A549 (cell line): ENCODE data around the gene LRRC3C. TPM values are rescaled to one million over a fixed set of nuclear protein-coding genes. Genes with fewer than 3 reads are reported as not detected.

ENCODE experiments used
- ATAC-seq, 2 experiments: fragments of 200-7000 bp in 1 of 2; fragments of >200 bp in 1 of 2; cut with Nextera tagmentation in 1 of 2; cut with Tn5 transposase in 1 of 2; 3 replicates each; pipeline versions ENCODE4 v1.8.0 to v1.9.1; 2018 to 2020; ENCODE audit warnings: mild to moderate bottlenecking in 1 of 2, moderate library complexity in 1 of 2
- CTCF ChIA-PET: fragments of 300-600 bp; sonication (Branson Sonifier 250); formaldehyde crosslinking; extraction: SDS; loops from one replicate; lab custom pipeline; 2021; ENCODE audit warnings: antibody characterized with exemption, inconsistent platforms; lab: Yijun Ruan, JAX
- POLR2A ChIA-PET: fragments of 350-600 bp; formaldehyde crosslinking; extraction: SDS; loops from one replicate; lab custom pipeline; 2021; ENCODE audit warnings: antibody characterized with exemption, inconsistent platforms; lab: Yijun Ruan, JAX
- DNase-seq, 2 experiments: peaks; one replicate each; pipeline versions ENCODE4 v3.0.0 to v3.0.0-alpha.2; 2011 to 2016; ENCODE audit warnings: low read depth in 1 of 2, low spot score in 1 of 2
- FAIRE-seq: peaks from 2 replicates; lab custom pipeline; 2011; peaks lifted over from hg19 to GRCh38; lab: Jason Lieb, UNC
- H3K27ac ChIP-seq, 2 experiments: fragments of >200 bp; sonication (Bioruptor Twin); formaldehyde crosslinking; 3 replicates each; pipeline ENCODE4 v1.5.1; 2016 to 2017
- H3K4me1 ChIP-seq: fragments of >200 bp; sonication (Bioruptor Twin); formaldehyde crosslinking; 3 replicates; pipeline ENCODE4 v1.6.1; 2016
- H3K4me2 ChIP-seq: fragments of >200 bp; sonication (Bioruptor Twin); formaldehyde crosslinking; 3 replicates; pipeline ENCODE4 v1.6.1; 2016
- H3K4me3 ChIP-seq: fragments of >200 bp; sonication (Bioruptor Twin); formaldehyde crosslinking; 3 replicates; pipeline ENCODE4 v1.5.1; 2016
- H3K9me3 ChIP-seq: fragments of >200 bp; sonication (Bioruptor Twin); formaldehyde crosslinking; 3 replicates; pipeline ENCODE4 v1.6.1; 2016
- CBX2 ChIP-seq: fragments of 200-600 bp; sonication (generic); IDR thresholded peaks from 2 replicates; pipeline ENCODE4 v1.6.1; 2016; ENCODE audit warnings: low read depth, mild to moderate bottlenecking, borderline replicate concordance
- CHD2 ChIP-seq: fragments of 150-350 bp; IDR thresholded peaks from 2 replicates; pipeline ENCODE4 v1.6.1; 2014; ENCODE audit warnings: low read length; ENCODE audit not compliant: partially characterized antibody
- ESRRA ChIP-seq: fragments of 150-350 bp; IDR thresholded peaks from 2 replicates; pipeline ENCODE4 v1.6.1; 2014; ENCODE audit warnings: mild to moderate bottlenecking, low read length, borderline replicate concordance
- FOXS1 ChIP-seq: fragments of 250-450 bp; sonication (Bioruptor Pico); IDR thresholded peaks from 2 replicates; pipeline ENCODE4 v1.5.0; 2020; ENCODE audit warnings: mild to moderate bottlenecking, moderate library complexity
- GATA3 ChIP-seq: IDR thresholded peaks from 2 replicates; pipeline ENCODE4 v1.6.1; 2012; ENCODE audit warnings: borderline replicate concordance
- HDAC2 ChIP-seq: fragments of 200-600 bp; sonication (generic); IDR thresholded peaks from 2 replicates; pipeline ENCODE4 v1.6.1; 2016
- HEYL ChIP-seq: fragments of 250-450 bp; sonication (Bioruptor Pico); IDR thresholded peaks from 2 replicates; pipeline ENCODE4 v1.8.0; 2021; ENCODE audit warnings: mild to moderate bottlenecking, moderate library complexity
- HOXB13 ChIP-seq: fragments of 250-450 bp; sonication (Bioruptor Pico); IDR thresholded peaks from 2 replicates; pipeline ENCODE4 v1.5.0; 2020; ENCODE audit warnings: low read depth, mild to moderate bottlenecking, moderate library complexity
- JUN ChIP-seq, 2 experiments: fragments of >200 bp; sonication (Bioruptor Twin); formaldehyde crosslinking; IDR thresholded peaks; 2 replicates in 1 of 2; 3 replicates in 1 of 2; pipeline ENCODE4 v1.6.1; 2016 to 2017
- MAFK ChIP-seq: fragments of 450-650 bp; IDR thresholded peaks from 2 replicates; pipeline ENCODE4 v1.6.1; 2014; ENCODE audit not compliant: partially characterized antibody
- MYC ChIP-seq: IDR thresholded peaks from 2 replicates; pipeline ENCODE4 v1.6.1; 2012; ENCODE audit warnings: mild to moderate bottlenecking, inconsistent platforms, low read length, improper control_type of control experiment, borderline replicate concordance
- NPAS2 ChIP-seq: fragments of 250-450 bp; sonication (Bioruptor Pico); IDR thresholded peaks from 2 replicates; pipeline ENCODE4 v1.8.0; 2022; ENCODE audit warnings: mild to moderate bottlenecking, moderate library complexity, borderline replicate concordance
- RAD21 ChIP-seq, 2 experiments: fragments of >200 bp in 1 of 2; sonication (Bioruptor Twin) in 1 of 2; formaldehyde crosslinking in 1 of 2; IDR thresholded peaks in 1 of 2; conservative IDR thresholded peaks in 1 of 2; 2 replicates in 1 of 2; 3 replicates in 1 of 2; pipeline ENCODE4 v1.6.1; 2012 to 2018; ENCODE audit warnings: inconsistent platforms in 1 of 2
- SMC3 ChIP-seq: fragments of >200 bp; sonication (Bioruptor Twin); formaldehyde crosslinking; IDR thresholded peaks from 3 replicates; pipeline ENCODE4 v1.6.1; 2018; ENCODE audit warnings: inconsistent platforms
- SREBF2 ChIP-seq: fragments of 450-650 bp; IDR thresholded peaks from 2 replicates; pipeline ENCODE4 v1.6.1; 2014; ENCODE audit warnings: mild to moderate bottlenecking, moderate library complexity
- TP53 ChIP-seq: fragments of 250-450 bp; sonication (Bioruptor Pico); IDR thresholded peaks from 2 replicates; pipeline ENCODE4 v1.5.0; 2021; ENCODE audit warnings: mild to moderate bottlenecking, moderate library complexity
- ZFP36 ChIP-seq: fragments of 450-650 bp; IDR thresholded peaks from 2 replicates; pipeline ENCODE4 v1.6.1; 2014; ENCODE audit warnings: borderline replicate concordance; ENCODE audit not compliant: partially characterized antibody
- WGBS: methylation state at CpG from one replicate; pipeline ENCODE4 v1.1.6; 2017; ENCODE audit errors: missing lambda C conversion rate; 5-methylcytosine and 5-hydroxymethylcytosine counted together
- polyA plus RNA-seq, 4 experiments: library from polyadenylated mRNA; depleted of rRNA in 3 of 4; stranded (reverse); fragments of >200 nt; fragmentation: RNase III in 1 of 4; extraction: RNeasy Plus Mini Kit Qiagen cat#74134 plus additional on column Dnase treatment in 1 of 4; gene quantifications; 2 replicates in 3 of 4; 3 replicates in 1 of 4; pipeline ENCODE4 v1.2.3, GENCODE V29; 2011 to 2017
- TF ChIP-seq, protein P1 (sequence below): fragments of 200-600 bp; sonication (generic); IDR thresholded peaks from 2 replicates; pipeline ENCODE4 v1.6.1; 2016; ENCODE audit warnings: antibody characterized with exemption, mild to moderate bottlenecking, moderate library complexity
- TF ChIP-seq, protein P2 (sequence below): IDR thresholded peaks from 2 replicates; pipeline ENCODE4 v1.6.1; 2012; ENCODE audit warnings: low read depth, borderline replicate concordance
- TF ChIP-seq, protein P3 (sequence below): IDR thresholded peaks from 2 replicates; pipeline ENCODE4 v1.6.1; 2012
- TF ChIP-seq, protein P4 (sequence below): fragments of >200 bp; sonication (Bioruptor Twin); formaldehyde crosslinking; IDR thresholded peaks from 3 replicates; pipeline ENCODE4 v1.6.1; 2016
- TF ChIP-seq, protein P5 (sequence below): fragments of 450-650 bp; IDR thresholded peaks from 2 replicates; pipeline ENCODE4 v1.6.1; 2014; ENCODE audit warnings: antibody characterized with exemption

The LRRC3C gene
- polyA plus RNA-seq, 2 of the 4 experiments (the other 2 are of a cell fraction): not detected

DNA sequence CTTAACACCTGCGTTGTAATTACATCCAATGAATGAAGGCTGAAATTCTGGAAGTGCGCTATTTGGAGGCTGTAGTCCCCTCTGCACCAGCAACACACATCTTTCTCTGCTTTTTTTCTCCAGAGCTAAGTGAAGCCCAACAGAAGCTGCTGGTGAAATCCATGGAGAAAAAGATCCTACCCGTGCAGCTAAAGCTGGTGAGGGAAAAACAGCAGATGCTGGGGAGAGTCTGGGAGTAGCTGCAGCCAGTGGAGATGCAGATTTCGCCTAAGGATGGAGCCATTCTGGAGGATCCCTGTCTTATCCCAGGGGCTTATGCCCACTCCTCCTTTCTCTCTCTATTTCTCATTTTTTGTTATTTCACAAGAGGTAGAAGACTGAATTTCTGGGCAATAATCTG is 48.3 kb downstream of the LRRC3C start:
- no peak overlapping the region for H3K4me3 ChIP-seq
- H3K27ac ChIP-seq: no peak overlapping the region
- no peak overlapping the region for H3K4me2 ChIP-seq
- ATAC-seq (no peak), DNase-seq (no peak), FAIRE-seq (no peak)
- TF ChIP-seq HDAC2 (no peak), CHD2 (no peak), ESRRA (no peak), HEYL (CRISPR knock-in tag) (no peak), JUN (IDR thresholded peaks at IDR 0.05) (no peak), RAD21 (conservative IDR thresholded peaks at IDR 0.05 in 1 of 2, IDR thresholded peaks at IDR 0.05 in 1 of 2) (no peak), NPAS2 (CRISPR knock-in tag) (no peak), SMC3 (no peak), TP53 (CRISPR knock-in tag) (no peak), MYC (no peak), SREBF2 (no peak), HOXB13 (no peak), GATA3 (no peak), FOXS1 (CRISPR knock-in tag) (no peak)
- TF ChIP-seq, protein P1, sequence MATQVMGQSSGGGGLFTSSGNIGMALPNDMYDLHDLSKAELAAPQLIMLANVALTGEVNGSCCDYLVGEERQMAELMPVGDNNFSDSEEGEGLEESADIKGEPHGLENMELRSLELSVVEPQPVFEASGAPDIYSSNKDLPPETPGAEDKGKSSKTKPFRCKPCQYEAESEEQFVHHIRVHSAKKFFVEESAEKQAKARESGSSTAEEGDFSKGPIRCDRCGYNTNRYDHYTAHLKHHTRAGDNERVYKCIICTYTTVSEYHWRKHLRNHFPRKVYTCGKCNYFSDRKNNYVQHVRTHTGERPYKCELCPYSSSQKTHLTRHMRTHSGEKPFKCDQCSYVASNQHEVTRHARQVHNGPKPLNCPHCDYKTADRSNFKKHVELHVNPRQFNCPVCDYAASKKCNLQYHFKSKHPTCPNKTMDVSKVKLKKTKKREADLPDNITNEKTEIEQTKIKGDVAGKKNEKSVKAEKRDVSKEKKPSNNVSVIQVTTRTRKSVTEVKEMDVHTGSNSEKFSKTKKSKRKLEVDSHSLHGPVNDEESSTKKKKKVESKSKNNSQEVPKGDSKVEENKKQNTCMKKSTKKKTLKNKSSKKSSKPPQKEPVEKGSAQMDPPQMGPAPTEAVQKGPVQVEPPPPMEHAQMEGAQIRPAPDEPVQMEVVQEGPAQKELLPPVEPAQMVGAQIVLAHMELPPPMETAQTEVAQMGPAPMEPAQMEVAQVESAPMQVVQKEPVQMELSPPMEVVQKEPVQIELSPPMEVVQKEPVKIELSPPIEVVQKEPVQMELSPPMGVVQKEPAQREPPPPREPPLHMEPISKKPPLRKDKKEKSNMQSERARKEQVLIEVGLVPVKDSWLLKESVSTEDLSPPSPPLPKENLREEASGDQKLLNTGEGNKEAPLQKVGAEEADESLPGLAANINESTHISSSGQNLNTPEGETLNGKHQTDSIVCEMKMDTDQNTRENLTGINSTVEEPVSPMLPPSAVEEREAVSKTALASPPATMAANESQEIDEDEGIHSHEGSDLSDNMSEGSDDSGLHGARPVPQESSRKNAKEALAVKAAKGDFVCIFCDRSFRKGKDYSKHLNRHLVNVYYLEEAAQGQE: no peak
- TF ChIP-seq, protein P2, sequence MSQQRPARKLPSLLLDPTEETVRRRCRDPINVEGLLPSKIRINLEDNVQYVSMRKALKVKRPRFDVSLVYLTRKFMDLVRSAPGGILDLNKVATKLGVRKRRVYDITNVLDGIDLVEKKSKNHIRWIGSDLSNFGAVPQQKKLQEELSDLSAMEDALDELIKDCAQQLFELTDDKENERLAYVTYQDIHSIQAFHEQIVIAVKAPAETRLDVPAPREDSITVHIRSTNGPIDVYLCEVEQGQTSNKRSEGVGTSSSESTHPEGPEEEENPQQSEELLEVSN: no peak
- TF ChIP-seq, protein P3, sequence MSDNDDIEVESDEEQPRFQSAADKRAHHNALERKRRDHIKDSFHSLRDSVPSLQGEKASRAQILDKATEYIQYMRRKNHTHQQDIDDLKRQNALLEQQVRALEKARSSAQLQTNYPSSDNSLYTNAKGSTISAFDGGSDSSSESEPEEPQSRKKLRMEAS: no peak
- TF ChIP-seq, protein P4, sequence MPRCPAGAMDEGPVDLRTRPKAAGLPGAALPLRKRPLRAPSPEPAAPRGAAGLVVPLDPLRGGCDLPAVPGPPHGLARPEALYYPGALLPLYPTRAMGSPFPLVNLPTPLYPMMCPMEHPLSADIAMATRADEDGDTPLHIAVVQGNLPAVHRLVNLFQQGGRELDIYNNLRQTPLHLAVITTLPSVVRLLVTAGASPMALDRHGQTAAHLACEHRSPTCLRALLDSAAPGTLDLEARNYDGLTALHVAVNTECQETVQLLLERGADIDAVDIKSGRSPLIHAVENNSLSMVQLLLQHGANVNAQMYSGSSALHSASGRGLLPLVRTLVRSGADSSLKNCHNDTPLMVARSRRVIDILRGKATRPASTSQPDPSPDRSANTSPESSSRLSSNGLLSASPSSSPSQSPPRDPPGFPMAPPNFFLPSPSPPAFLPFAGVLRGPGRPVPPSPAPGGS: no peak
- TF ChIP-seq, protein P5, sequence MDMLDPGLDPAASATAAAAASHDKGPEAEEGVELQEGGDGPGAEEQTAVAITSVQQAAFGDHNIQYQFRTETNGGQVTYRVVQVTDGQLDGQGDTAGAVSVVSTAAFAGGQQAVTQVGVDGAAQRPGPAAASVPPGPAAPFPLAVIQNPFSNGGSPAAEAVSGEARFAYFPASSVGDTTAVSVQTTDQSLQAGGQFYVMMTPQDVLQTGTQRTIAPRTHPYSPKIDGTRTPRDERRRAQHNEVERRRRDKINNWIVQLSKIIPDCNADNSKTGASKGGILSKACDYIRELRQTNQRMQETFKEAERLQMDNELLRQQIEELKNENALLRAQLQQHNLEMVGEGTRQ: no peak
- H3K4me1 ChIP-seq: peaks cover 8% of the 10 kb centered on the region; the same call in 2 of the 3 replicates
- ChIA-PET CTCF (interaction anchor here (0.6 to 19.9 kb wide), 10 partner anchors 14 to 1703 kb away, joined by 3 to 405 read pairs (median 3); partner anchors contain the start of gene GSDMA), POLR2A (interaction anchor here (0.5 kb wide), 1 partner anchor 8 kb away, joined by 3 read pairs; no protein-coding TSS in a partner anchor)
- WGBS: 48% methylated on average over 4 of the region's 4 CpGs
- no peaks in the 10 kb centered on the region for H3K9me3 ChIP-seq

DNA sequence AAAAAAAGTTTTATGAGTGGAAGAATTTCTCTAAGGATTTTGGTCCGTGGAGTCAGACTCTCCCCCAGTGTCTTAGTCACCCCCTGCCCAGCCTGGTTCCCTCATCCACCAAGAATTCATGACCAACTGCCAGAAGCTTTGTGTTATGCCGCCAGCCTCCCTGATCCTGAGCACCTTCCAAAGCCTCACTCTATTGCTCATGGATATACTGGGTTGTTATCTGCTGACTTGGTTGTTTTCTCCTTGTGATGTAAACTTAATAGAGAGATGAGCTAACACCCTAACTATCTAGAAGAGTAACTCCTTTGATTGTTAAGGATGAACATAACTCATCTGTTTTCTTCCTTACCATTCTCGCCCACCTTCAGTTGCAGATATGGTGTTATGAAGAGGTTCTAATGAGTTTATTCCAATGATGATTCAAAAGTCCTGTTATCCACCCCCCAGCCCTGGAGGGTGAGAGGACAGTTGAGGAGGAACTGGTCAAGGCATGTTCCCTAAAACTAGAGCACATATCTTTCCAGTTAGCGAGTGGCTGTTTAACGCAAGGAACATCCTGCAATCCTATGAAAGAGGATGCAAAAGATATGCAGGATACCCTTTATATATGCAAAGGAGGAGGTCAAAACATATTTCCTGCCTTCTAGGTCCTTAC is 51.6 kb downstream of the LRRC3C start:
- 75% methylated on average over 5 of the region's 5 CpGs for WGBS
- Histone ChIP-seq H3K4me3 (no peak overlapping the region), H3K9me3 (no peaks in the 10 kb centered on the region), H3K27ac (no peak overlapping the region), H3K4me1 (peaks cover 20% of the 10 kb centered on the region), H3K4me2 (peak overlapping the region; percentile 86; the same call in 2 of the 3 replicates)
- ATAC-seq (no peak), DNase-seq (peak in 1 of 2 experiments; percentile 23), FAIRE-seq (no peak)
- TF ChIP-seq ZFP36 (no peak), MAFK (peak; percentile 93), CBX2 (no peak)
- ChIA-PET POLR2A (interaction anchor here (0.6 to 2.0 kb wide), 4 partner anchors 39 to 850 kb away, joined by 3 to 12 read pairs (median 5); partner anchors contain the start of gene MED24), CTCF (interaction anchor here (0.7 to 19.9 kb wide), 24 partner anchors 8 to 772 kb away, joined by 3 to 405 read pairs (median 8); partner anchors contain the start of genes CSF3 and GSDMA)
